HCT116 (cell line): ENCODE measurements around the gene TSPAN14. TPM values are rescaled to one million over a fixed set of nuclear protein-coding genes. Genes with fewer than 3 reads are reported as not detected.

ENCODE experiments used
- ATAC-seq: fragments of 200-7000 bp; cut with Tn5 transposase; 2 replicates; pipeline ENCODE4 v1.9.1; 2020; ENCODE audit warnings: mild to moderate bottlenecking, moderate library complexity
- BruUV-seq: library from RNA; stranded (reverse); fragments of 400-500 nt; replicated peaks from 2 replicates; lab custom pipeline; 2021; lab: Mats Ljungman, UMichigan
- CTCF ChIA-PET: fragments of 300-600 bp; sonication (Branson Sonifier 250); formaldehyde crosslinking; loops from one replicate; lab custom pipeline; 2021; ENCODE audit warnings: antibody characterized with exemption; lab: Charles Lee
- POLR2A ChIA-PET: fragments of 300-600, 350-600 bp; sonication (Branson Sonifier 250); formaldehyde crosslinking; loops from one replicate; lab custom pipeline; 2021; ENCODE audit warnings: antibody characterized with exemption; lab: Charles Lee
- RAD21 ChIA-PET, 2 experiments: fragments of 300-600 bp; sonication (Branson Sonifier 250); formaldehyde crosslinking; loops; one replicate each; lab custom pipeline; 2023; ENCODE audit warnings: low total read pairs in 2 of 2; ENCODE audit not compliant: uncharacterized antibody in 2 of 2, unreplicated experiment in 2 of 2, low non-redundant PET in 1 of 2; lab: Charles Lee
- DNase-seq: peaks from one replicate; pipeline ENCODE4 v3.0.0-alpha.2; 2010; ENCODE audit warnings: low read depth, low spot score
- H2AFZ ChIP-seq: fragments of 200-600 bp; shearing (Covaris generic), sonication (generic); 2 replicates; pipeline ENCODE4 v1.6.1; 2017; ENCODE audit warnings: low read depth, mixed run types, mixed read lengths, antibody characterized with exemption, low read length; ENCODE audit not compliant: poor library complexity, severe bottlenecking
- H3K27ac ChIP-seq: 2 replicates; pipeline ENCODE4 v1.5.1; 2012; ENCODE audit warnings: low read depth, low read length
- H3K27me3 ChIP-seq: fragments of 200-600 bp; sonication (generic); 2 replicates; pipeline ENCODE4 v1.6.1; 2016; ENCODE audit warnings: mixed run types, low read length, mixed read lengths; ENCODE audit not compliant: insufficient read depth
- H3K36me3 ChIP-seq, 2 experiments: fragments of 200-500 bp in 1 of 2; fragments of 200-600 bp in 1 of 2; sonication (Bioruptor generic) in 1 of 2; sonication (generic) in 1 of 2; 2 replicates each; pipeline versions ENCODE4 v1.5.1 to v1.6.1; 2014 to 2016; ENCODE audit warnings: low read length in 2 of 2, inconsistent platforms in 1 of 2, mixed read lengths in 1 of 2, mixed run types in 1 of 2; ENCODE audit not compliant: insufficient read depth in 2 of 2, control insufficient read depth in 1 of 2
- H3K4me1 ChIP-seq, 2 experiments: fragments of 200-600 bp in 1 of 2; sonication (generic) in 1 of 2; 2 replicates each; pipeline versions ENCODE4 v1.5.1 to v1.6.1; 2012 to 2017; ENCODE audit warnings: low read length in 2 of 2, inconsistent platforms in 1 of 2, mild to moderate bottlenecking in 1 of 2, mixed read lengths in 1 of 2, mixed run types in 1 of 2, moderate library complexity in 1 of 2; ENCODE audit not compliant: insufficient read depth in 2 of 2, control insufficient read depth in 1 of 2
- H3K4me2 ChIP-seq: fragments of 200-600 bp; sonication (generic); 2 replicates; pipeline ENCODE4 v1.6.1; 2017; ENCODE audit warnings: mixed run types, low read length, mixed read lengths
- H3K4me3 ChIP-seq, 2 experiments: fragments of 200-600 bp in 1 of 2; sonication (generic) in 1 of 2; replicated peaks in 1 of 2; 2 replicates each; pipeline ENCODE4 v1.5.1; 2011 to 2016; ENCODE audit warnings: low read length in 2 of 2, control low read depth in 1 of 2, low read depth in 1 of 2, mild to moderate bottlenecking in 1 of 2, mixed read lengths in 1 of 2, mixed run types in 1 of 2
- H3K79me2 ChIP-seq: fragments of 200-600 bp; sonication (generic); 2 replicates; pipeline ENCODE4 v1.6.1; 2017; ENCODE audit warnings: mild to moderate bottlenecking, mixed run types, low read length, moderate library complexity, mixed read lengths; ENCODE audit not compliant: insufficient read depth
- H3K9ac ChIP-seq: fragments of 200-600 bp; sonication (generic); 2 replicates; pipeline ENCODE4 v1.6.1; 2016; ENCODE audit warnings: low read length, mixed read lengths
- H3K9me2 ChIP-seq: fragments of 200-600 bp; sonication (generic), shearing (Covaris generic); 2 replicates; pipeline ENCODE4 v1.6.1; 2017; ENCODE audit warnings: mixed run types, mild to moderate bottlenecking, moderate library complexity; ENCODE audit not compliant: insufficient read depth
- H3K9me3 ChIP-seq, 2 experiments: fragments of 200-500 bp in 1 of 2; fragments of 200-600 bp in 1 of 2; sonication (Bioruptor generic) in 1 of 2; sonication (generic) in 1 of 2; 2 replicates each; pipeline ENCODE4 v1.6.1; 2014 to 2017; ENCODE audit warnings: low read length in 2 of 2, mixed read lengths in 2 of 2, inconsistent platforms in 1 of 2, low read depth in 1 of 2, mild to moderate bottlenecking in 1 of 2, mixed run types in 1 of 2, moderate library complexity in 1 of 2; ENCODE audit not compliant: control insufficient read depth in 1 of 2, insufficient read depth in 1 of 2
- H4K20me1 ChIP-seq: fragments of 200-600 bp; sonication (generic), shearing (Covaris generic); 2 replicates; pipeline ENCODE4 v1.6.1; 2017; ENCODE audit warnings: mixed run types, mild to moderate bottlenecking, moderate library complexity; ENCODE audit not compliant: insufficient read depth
- EGR1 ChIP-seq: IDR thresholded peaks from 2 replicates; pipeline ENCODE4 v1.6.1; 2012; ENCODE audit warnings: low read depth
- ELF1 ChIP-seq: IDR thresholded peaks from 2 replicates; pipeline ENCODE4 v1.6.1; 2012; ENCODE audit warnings: low read depth, borderline replicate concordance
- EZH2phosphoT487 ChIP-seq: fragments of 200-600 bp; IDR thresholded peaks from 2 replicates; pipeline ENCODE4 v1.6.1; 2018; ENCODE audit warnings: antibody characterized with exemption, borderline replicate concordance
- JUND ChIP-seq: IDR thresholded peaks from 2 replicates; pipeline ENCODE4 v1.6.1; 2012
- POLR2AphosphoS5 ChIP-seq: IDR thresholded peaks from 2 replicates; pipeline ENCODE4 v1.6.1; 2011; ENCODE audit warnings: mild to moderate bottlenecking, low read depth, low read length, moderate library complexity
- RAD21 ChIP-seq: IDR thresholded peaks from 2 replicates; pipeline ENCODE4 v1.6.1; 2012; ENCODE audit warnings: low read depth, mild to moderate bottlenecking
- SIN3A ChIP-seq: IDR thresholded peaks from 2 replicates; pipeline ENCODE4 v1.6.1; 2012; ENCODE audit warnings: low read depth
- TCF7L2 ChIP-seq: IDR thresholded peaks from 2 replicates; pipeline ENCODE4 v1.7.0; 2011; ENCODE audit warnings: borderline replicate concordance, inconsistent platforms; ENCODE audit not compliant: insufficient read depth, insufficient read length; ENCODE audit errors: extremely low read depth
- YY1 ChIP-seq: IDR thresholded peaks from 2 replicates; pipeline ENCODE4 v1.6.1; 2011; ENCODE audit warnings: low read length, low read depth, moderate library complexity, mild to moderate bottlenecking; ENCODE audit not compliant: insufficient replicate concordance; ENCODE audit errors: extremely low read depth
- ZNF274 ChIP-seq: fragments of 200-500 bp; sonication (Bioruptor generic); IDR thresholded peaks from 2 replicates; pipeline ENCODE4 v1.6.1; 2014; ENCODE audit warnings: mild to moderate bottlenecking, low read depth, low read length, inconsistent platforms
- intact Hi-C: fragments of 100-400 bp; cut with micrococcal nuclease; formaldehyde crosslinking; loops from 2 replicates; pipeline ENCODE4 v1.10.0; 2022
- total RNA-seq: library from RNA; stranded (reverse); gene quantifications from one replicate; pipeline ENCODE4 v1.2.1, GENCODE V29; 2021; ENCODE audit not compliant: unreplicated experiment
- TF ChIP-seq, protein P1 (sequence below): IDR thresholded peaks from 2 replicates; pipeline ENCODE4 v1.6.1; 2011; ENCODE audit warnings: mild to moderate bottlenecking, low read length, moderate library complexity; ENCODE audit not compliant: insufficient replicate concordance; ENCODE audit errors: extremely low read depth
- TF ChIP-seq, protein P2 (sequence below), 3 experiments: fragments of 200-600 bp in 1 of 3; sonication (generic) in 1 of 3; IDR thresholded peaks in 2 of 3; conservative IDR thresholded peaks in 1 of 3; 2 replicates each; pipeline ENCODE4 v1.5.1; 2012 to 2017; ENCODE audit warnings: low read depth in 2 of 3, low read length in 2 of 3, antibody characterized with exemption in 1 of 3, borderline replicate concordance in 1 of 3, control low read depth in 1 of 3, mild to moderate bottlenecking in 1 of 3, mixed read lengths in 1 of 3, mixed run types in 1 of 3, moderate library complexity in 1 of 3; ENCODE audit not compliant: insufficient read depth in 1 of 3
- TF ChIP-seq, protein P3 (sequence below): IDR thresholded peaks from 2 replicates; pipeline ENCODE4 v1.6.1; 2012; ENCODE audit warnings: low read depth

The TSPAN14 gene
- total RNA-seq, 1 experiment from 2014 or later, result 86.8 TPM

DNA sequence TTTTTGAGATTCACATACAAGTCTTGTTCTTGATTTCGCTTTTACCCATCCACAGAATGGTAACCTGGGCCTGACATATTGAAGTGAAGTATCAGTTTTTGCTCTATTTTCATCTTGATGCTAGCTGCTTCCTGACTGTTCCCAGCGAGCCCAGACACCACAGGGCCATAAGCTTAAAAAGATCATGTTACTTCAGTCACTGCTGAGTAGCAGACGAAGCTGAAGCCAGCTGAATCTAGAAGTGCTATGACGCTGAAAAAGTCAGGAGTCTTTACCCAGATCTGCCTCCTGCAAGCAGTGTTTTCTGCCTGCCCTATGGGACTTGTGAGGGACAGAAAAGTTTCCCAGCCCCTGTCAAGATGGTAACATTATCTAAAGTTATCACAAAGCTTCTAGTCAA lies 48.5 kb upstream of the TSPAN14 start:
- BruUV-seq, result no TSS peak
- no peak for DNase-seq
- intact Hi-C loops, result no loop called here
- no peak overlapping the region for H2AFZ ChIP-seq
- RAD21 ChIA-PET, result no interaction called here
- no peaks in the 10 kb centered on the region for H3K9me2 ChIP-seq
- no peak overlapping the region for H3K9ac ChIP-seq
- no peaks in the 10 kb centered on the region for H3K79me2 ChIP-seq
- no peak for ATAC-seq
- H3K27ac ChIP-seq, result no peak overlapping the region
- H3K4me2 ChIP-seq, result no peak overlapping the region
- peaks cover 3 to 12% of the 10 kb centered on the region in 2 experiments; a peak in 3 of 4 replicates for H3K4me1 ChIP-seq
- no peaks in the 10 kb centered on the region for H4K20me1 ChIP-seq
- H3K27me3 ChIP-seq, result no peaks in the 10 kb centered on the region
- H3K9me3 ChIP-seq, result no peaks in the 10 kb centered on the region
- POLR2A ChIA-PET, result no interaction called here
- no peak for TF ChIP-seq TCF7L2
- TF ChIP-seq POLR2AphosphoS5, result no peak
- TF ChIP-seq ZNF274, result no peak
- TF ChIP-seq EGR1, result no peak
- no peak for TF ChIP-seq YY1
- no peak for TF ChIP-seq EZH2phosphoT487
- TF ChIP-seq, protein P1, sequence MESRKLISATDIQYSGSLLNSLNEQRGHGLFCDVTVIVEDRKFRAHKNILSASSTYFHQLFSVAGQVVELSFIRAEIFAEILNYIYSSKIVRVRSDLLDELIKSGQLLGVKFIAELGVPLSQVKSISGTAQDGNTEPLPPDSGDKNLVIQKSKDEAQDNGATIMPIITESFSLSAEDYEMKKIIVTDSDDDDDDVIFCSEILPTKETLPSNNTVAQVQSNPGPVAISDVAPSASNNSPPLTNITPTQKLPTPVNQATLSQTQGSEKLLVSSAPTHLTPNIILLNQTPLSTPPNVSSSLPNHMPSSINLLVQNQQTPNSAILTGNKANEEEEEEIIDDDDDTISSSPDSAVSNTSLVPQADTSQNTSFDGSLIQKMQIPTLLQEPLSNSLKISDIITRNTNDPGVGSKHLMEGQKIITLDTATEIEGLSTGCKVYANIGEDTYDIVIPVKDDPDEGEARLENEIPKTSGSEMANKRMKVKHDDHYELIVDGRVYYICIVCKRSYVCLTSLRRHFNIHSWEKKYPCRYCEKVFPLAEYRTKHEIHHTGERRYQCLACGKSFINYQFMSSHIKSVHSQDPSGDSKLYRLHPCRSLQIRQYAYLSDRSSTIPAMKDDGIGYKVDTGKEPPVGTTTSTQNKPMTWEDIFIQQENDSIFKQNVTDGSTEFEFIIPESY, result no peak
- no peak for TF ChIP-seq SIN3A
- TF ChIP-seq, protein P2, sequence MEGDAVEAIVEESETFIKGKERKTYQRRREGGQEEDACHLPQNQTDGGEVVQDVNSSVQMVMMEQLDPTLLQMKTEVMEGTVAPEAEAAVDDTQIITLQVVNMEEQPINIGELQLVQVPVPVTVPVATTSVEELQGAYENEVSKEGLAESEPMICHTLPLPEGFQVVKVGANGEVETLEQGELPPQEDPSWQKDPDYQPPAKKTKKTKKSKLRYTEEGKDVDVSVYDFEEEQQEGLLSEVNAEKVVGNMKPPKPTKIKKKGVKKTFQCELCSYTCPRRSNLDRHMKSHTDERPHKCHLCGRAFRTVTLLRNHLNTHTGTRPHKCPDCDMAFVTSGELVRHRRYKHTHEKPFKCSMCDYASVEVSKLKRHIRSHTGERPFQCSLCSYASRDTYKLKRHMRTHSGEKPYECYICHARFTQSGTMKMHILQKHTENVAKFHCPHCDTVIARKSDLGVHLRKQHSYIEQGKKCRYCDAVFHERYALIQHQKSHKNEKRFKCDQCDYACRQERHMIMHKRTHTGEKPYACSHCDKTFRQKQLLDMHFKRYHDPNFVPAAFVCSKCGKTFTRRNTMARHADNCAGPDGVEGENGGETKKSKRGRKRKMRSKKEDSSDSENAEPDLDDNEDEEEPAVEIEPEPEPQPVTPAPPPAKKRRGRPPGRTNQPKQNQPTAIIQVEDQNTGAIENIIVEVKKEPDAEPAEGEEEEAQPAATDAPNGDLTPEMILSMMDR (IDR thresholded peaks at IDR 0.05 in 2 of 3, conservative IDR thresholded peaks at IDR 0.05 in 1 of 3; ENCODE audit: borderline replicate concordance in 1 of 3, insufficient read depth in 1 of 3, low read depth in 2 of 3, low read length in 2 of 3), result no peak
- TF ChIP-seq, protein P3, sequence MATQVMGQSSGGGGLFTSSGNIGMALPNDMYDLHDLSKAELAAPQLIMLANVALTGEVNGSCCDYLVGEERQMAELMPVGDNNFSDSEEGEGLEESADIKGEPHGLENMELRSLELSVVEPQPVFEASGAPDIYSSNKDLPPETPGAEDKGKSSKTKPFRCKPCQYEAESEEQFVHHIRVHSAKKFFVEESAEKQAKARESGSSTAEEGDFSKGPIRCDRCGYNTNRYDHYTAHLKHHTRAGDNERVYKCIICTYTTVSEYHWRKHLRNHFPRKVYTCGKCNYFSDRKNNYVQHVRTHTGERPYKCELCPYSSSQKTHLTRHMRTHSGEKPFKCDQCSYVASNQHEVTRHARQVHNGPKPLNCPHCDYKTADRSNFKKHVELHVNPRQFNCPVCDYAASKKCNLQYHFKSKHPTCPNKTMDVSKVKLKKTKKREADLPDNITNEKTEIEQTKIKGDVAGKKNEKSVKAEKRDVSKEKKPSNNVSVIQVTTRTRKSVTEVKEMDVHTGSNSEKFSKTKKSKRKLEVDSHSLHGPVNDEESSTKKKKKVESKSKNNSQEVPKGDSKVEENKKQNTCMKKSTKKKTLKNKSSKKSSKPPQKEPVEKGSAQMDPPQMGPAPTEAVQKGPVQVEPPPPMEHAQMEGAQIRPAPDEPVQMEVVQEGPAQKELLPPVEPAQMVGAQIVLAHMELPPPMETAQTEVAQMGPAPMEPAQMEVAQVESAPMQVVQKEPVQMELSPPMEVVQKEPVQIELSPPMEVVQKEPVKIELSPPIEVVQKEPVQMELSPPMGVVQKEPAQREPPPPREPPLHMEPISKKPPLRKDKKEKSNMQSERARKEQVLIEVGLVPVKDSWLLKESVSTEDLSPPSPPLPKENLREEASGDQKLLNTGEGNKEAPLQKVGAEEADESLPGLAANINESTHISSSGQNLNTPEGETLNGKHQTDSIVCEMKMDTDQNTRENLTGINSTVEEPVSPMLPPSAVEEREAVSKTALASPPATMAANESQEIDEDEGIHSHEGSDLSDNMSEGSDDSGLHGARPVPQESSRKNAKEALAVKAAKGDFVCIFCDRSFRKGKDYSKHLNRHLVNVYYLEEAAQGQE, result no peak
- no peak for TF ChIP-seq RAD21
- no peak for TF ChIP-seq ELF1
- TF ChIP-seq JUND, result no peak
- no peak overlapping the region for H3K4me3 ChIP-seq
- H3K36me3 ChIP-seq, result no peaks in the 10 kb centered on the region
- CTCF ChIA-PET, result interaction anchor here (1.1 kb wide), 2 partner anchors 27 to 35 kb away, joined by 3 read pairs; no protein-coding TSS in a partner anchor
